H1 (cell line): Measurements from ENCODE around the gene IRF7. TPM values are rescaled to one million over a fixed set of nuclear protein-coding genes. Genes with fewer than 3 reads are reported as not detected.

Experiments
- CTCF ChIA-PET: fragments of 300-600 bp; sonication (Branson Sonifier 250); formaldehyde crosslinking; loops from one replicate; lab custom pipeline; 2021; ENCODE audit not compliant: partially characterized antibody; lab: Charles Lee
- POLR2A ChIA-PET: fragments of 300-600 bp; sonication (Branson Sonifier 250); formaldehyde crosslinking; loops from one replicate; lab custom pipeline; 2021; ENCODE audit warnings: inconsistent platforms; ENCODE audit not compliant: partially characterized antibody; lab: Charles Lee
- DNase-seq, 2 experiments: peaks; one replicate each; pipeline versions ENCODE4 v3.0.0 to v3.0.0-alpha.2; 2010 to 2022; ENCODE audit warnings: low spot score in 2 of 2, low read depth in 1 of 2, mixed read lengths in 1 of 2
- FAIRE-seq: peaks from 2 replicates; lab custom pipeline; 2011; peaks lifted over from hg19 to GRCh38; lab: Jason Lieb, UNC
- H2AFZ ChIP-seq: 2 replicates; pipeline ENCODE4 v1.8.1; 2012; ENCODE audit warnings: low read length, inconsistent platforms
- H2AK5ac ChIP-seq: 2 replicates; pipeline ENCODE4 v1.6.1; 2013; ENCODE audit warnings: low read depth, low read length
- H2BK120ac ChIP-seq: replicated peaks from 2 replicates; pipeline ENCODE3; 2013; ENCODE audit warnings: low read depth, low read length, inconsistent platforms
- H2BK12ac ChIP-seq: 2 replicates; pipeline ENCODE4 v1.6.1; 2013; ENCODE audit warnings: low read depth, low read length
- H2BK15ac ChIP-seq: 2 replicates; pipeline ENCODE4 v1.6.1; 2013; ENCODE audit warnings: low read length
- H2BK20ac ChIP-seq: 2 replicates; pipeline ENCODE4 v1.6.1; 2013; ENCODE audit warnings: low read length
- H2BK5ac ChIP-seq: 2 replicates; pipeline ENCODE4 v1.6.1; 2013; ENCODE audit warnings: low read depth, low read length
- H3K14ac ChIP-seq: 2 replicates; pipeline ENCODE4 v1.6.1; 2013; ENCODE audit warnings: inconsistent platforms; ENCODE audit not compliant: insufficient read length
- H3K18ac ChIP-seq: 2 replicates; pipeline ENCODE4 v1.6.1; 2013; ENCODE audit warnings: low read length; ENCODE audit errors: extremely low read depth
- H3K23ac ChIP-seq: 2 replicates; pipeline ENCODE4 v1.6.1; 2013; ENCODE audit warnings: inconsistent platforms; ENCODE audit not compliant: insufficient read length
- H3K23me2 ChIP-seq: 2 replicates; pipeline ENCODE4 v1.6.1; 2013; ENCODE audit warnings: low read depth, low read length
- H3K27ac ChIP-seq: 2 replicates; pipeline ENCODE4 v1.6.1; 2011; ENCODE audit warnings: low read depth, low read length, inconsistent platforms
- H3K27me3 ChIP-seq, 4 experiments: replicated peaks in 1 of 4; 1 replicate in 1 of 4; 2 replicates in 3 of 4; pipeline versions ENCODE4 v1.6.1 to v1.8.1; 2011 to 2013; ENCODE audit warnings: low read length in 3 of 4, mild to moderate bottlenecking in 3 of 4, inconsistent platforms in 2 of 4, mixed read lengths in 2 of 4, moderate library complexity in 1 of 4; ENCODE audit not compliant: control insufficient read depth in 3 of 4, insufficient read depth in 3 of 4; ENCODE audit errors: extremely low read depth in 1 of 4
- H3K36me3 ChIP-seq, 4 experiments: 2 replicates each; pipeline versions ENCODE4 v1.6.1 to v1.8.1; 2011 to 2013; ENCODE audit warnings: mild to moderate bottlenecking in 4 of 4, low read length in 3 of 4, moderate library complexity in 2 of 4, control low read depth in 1 of 4, inconsistent platforms in 1 of 4; ENCODE audit not compliant: insufficient read depth in 4 of 4, control insufficient read depth in 2 of 4
- H3K4ac ChIP-seq: replicated peaks from 2 replicates; pipeline ENCODE3; 2013; ENCODE audit warnings: low read length, low read depth, mixed read lengths, inconsistent platforms; ENCODE audit not compliant: insufficient read length
- H3K4me1 ChIP-seq, 4 experiments: replicated peaks in 1 of 4; 1 replicate in 1 of 4; 2 replicates in 3 of 4; pipeline versions ENCODE4 v1.6.1 to v1.8.1; 2011 to 2013; ENCODE audit warnings: low read length in 3 of 4, inconsistent platforms in 2 of 4, mixed read lengths in 1 of 4; ENCODE audit not compliant: insufficient read depth in 4 of 4, control insufficient read depth in 3 of 4
- H3K4me2 ChIP-seq, 2 experiments: 2 replicates each; pipeline versions ENCODE4 v1.6.1 to v1.8.1; 2011 to 2013; ENCODE audit warnings: low read depth in 2 of 2, low read length in 2 of 2, control low read depth in 1 of 2, inconsistent platforms in 1 of 2, mild to moderate bottlenecking in 1 of 2; ENCODE audit not compliant: insufficient read depth in 1 of 2
- H3K4me3 ChIP-seq, 4 experiments: fragments of 200-600, 300-600 bp in 1 of 4; sonication (generic), shearing (Covaris generic), sonication (Bioruptor Twin) in 1 of 4; 2 replicates each; pipeline versions ENCODE4 v1.5.1 to v1.8.1; 2011 to 2016; ENCODE audit warnings: low read length in 4 of 4, low read depth in 3 of 4, control low read depth in 2 of 4, inconsistent platforms in 2 of 4, mild to moderate bottlenecking in 2 of 4, mixed read lengths in 1 of 4, moderate library complexity in 1 of 4; ENCODE audit not compliant: insufficient read depth in 2 of 4; ENCODE audit errors: extremely low read depth in 1 of 4
- H3K56ac ChIP-seq: replicated peaks from 2 replicates; pipeline ENCODE3; 2013; ENCODE audit warnings: low read depth, mild to moderate bottlenecking, mixed read lengths, low read length, inconsistent platforms; ENCODE audit not compliant: insufficient read length
- H3K79me1 ChIP-seq: 2 replicates; pipeline ENCODE4 v1.6.1; 2013; ENCODE audit warnings: low read depth, low read length, control low read depth
- H3K79me2 ChIP-seq, 2 experiments: 2 replicates each; pipeline versions ENCODE4 v1.6.1 to v1.8.1; 2012 to 2013; ENCODE audit warnings: low read length in 2 of 2, mild to moderate bottlenecking in 2 of 2, inconsistent platforms in 1 of 2; ENCODE audit not compliant: insufficient read depth in 2 of 2, control insufficient read depth in 1 of 2
- H3K9ac ChIP-seq, 4 experiments: replicated peaks in 1 of 4; 1 replicate in 1 of 4; 2 replicates in 3 of 4; pipeline versions ENCODE4 v1.6.1 to v1.8.1; 2011 to 2013; ENCODE audit warnings: low read depth in 3 of 4, low read length in 3 of 4, control low read depth in 2 of 4, mild to moderate bottlenecking in 2 of 4, moderate library complexity in 2 of 4, inconsistent platforms in 1 of 4; ENCODE audit errors: extremely low read depth in 1 of 4
- H3K9me3 ChIP-seq, 2 experiments: 2 replicates each; pipeline versions ENCODE4 v1.6.1 to v1.8.1; 2012 to 2013; ENCODE audit warnings: mild to moderate bottlenecking in 2 of 2, moderate library complexity in 2 of 2, control low read depth in 1 of 2, inconsistent platforms in 1 of 2, low read depth in 1 of 2, low read length in 1 of 2, mixed read lengths in 1 of 2; ENCODE audit not compliant: insufficient read depth in 2 of 2
- H4K20me1 ChIP-seq, 2 experiments: replicated peaks in 1 of 2; 2 replicates each; pipeline versions ENCODE3 to v1.8.1; 2011 to 2013; ENCODE audit warnings: inconsistent platforms in 2 of 2, low read length in 2 of 2, mild to moderate bottlenecking in 1 of 2; ENCODE audit not compliant: insufficient read depth in 2 of 2, control insufficient read depth in 1 of 2
- H4K5ac ChIP-seq: 2 replicates; pipeline ENCODE4 v1.6.1; 2013; ENCODE audit warnings: low read length, low read depth, mixed read lengths, inconsistent platforms; ENCODE audit not compliant: insufficient read length
- H4K8ac ChIP-seq: 2 replicates; pipeline ENCODE4 v1.8.0; 2013; ENCODE audit warnings: mild to moderate bottlenecking, moderate library complexity, low read length, inconsistent platforms; ENCODE audit not compliant: insufficient read depth; ENCODE audit errors: extremely low read depth
- H4K91ac ChIP-seq: replicated peaks from 2 replicates; pipeline ENCODE3; 2013; ENCODE audit warnings: low read length, mixed read lengths, inconsistent platforms; ENCODE audit not compliant: insufficient read length
- CTCF ChIP-seq, 3 experiments: IDR thresholded peaks; 1 replicate in 2 of 3; 2 replicates in 1 of 3; pipeline versions ENCODE4 v1.5.1 to v1.6.1; 2011; ENCODE audit warnings: low read length in 3 of 3, mild to moderate bottlenecking in 3 of 3, inconsistent platforms in 2 of 3, low read depth in 1 of 3, moderate library complexity in 1 of 3; ENCODE audit not compliant: insufficient read depth in 1 of 3; ENCODE audit errors: control extremely low read depth in 1 of 3
- EGR1 ChIP-seq: IDR thresholded peaks from 2 replicates; pipeline ENCODE4 v1.6.1; 2011; ENCODE audit warnings: low read depth, low read length, borderline replicate concordance
- SRF ChIP-seq: IDR thresholded peaks from 2 replicates; pipeline ENCODE4 v1.6.1; 2011; ENCODE audit warnings: mild to moderate bottlenecking, low read depth, low read length, moderate library complexity
- WGBS, 2 experiments: shearing (Covaris generic) in 1 of 2; methylation state at CpG; one replicate each; pipeline versions ENCODE4 v1.1.6 to v1.1.7; 2013 to 2015; ENCODE audit warnings: low lambda C conversion rate in 2 of 2, mixed read lengths in 2 of 2, inconsistent platforms in 1 of 2, low coverage in 1 of 2, missing lambda C conversion rate in 1 of 2; ENCODE audit not compliant: insufficient replicate concordance in 2 of 2, insufficient coverage in 1 of 2, insufficient read length in 1 of 2; ENCODE audit errors: extremely low coverage in 1 of 2, missing lambda C conversion rate in 1 of 2; 5-methylcytosine and 5-hydroxymethylcytosine counted together
- polyA plus RNA-seq, 7 experiments: library from polyadenylated mRNA; depleted of rRNA in 3 of 7; stranded (reverse) in 5 of 7; unstranded in 2 of 7; fragments of >200 nt in 5 of 7; fragments of 200-250 nt in 2 of 7; gene quantifications; 1 replicate in 5 of 7; 2 replicates in 1 of 7; 4 replicates in 1 of 7; pipeline versions ENCODE4 v1.2.1 to v1.2.3, GENCODE V29; 2011 to 2013; ENCODE audit warnings: missing spikeins in 2 of 7, mixed read lengths in 2 of 7
- total RNA-seq: library from RNA; stranded (reverse); fragmentation: NEBNext Ultra II Directional; extraction: Animal tissue kit (Norgen Biotek cat#: 25700); gene quantifications from 2 replicates; pipeline ENCODE4 v1.2.1, GENCODE V29; 2021

IRF7 gene
- total and polyA plus RNA-seq, 2 of the 8 experiments (the other 6 are each of a cell fraction or from before 2014, with no cell fraction given): 9.1 to 9.6 TPM

DNA sequence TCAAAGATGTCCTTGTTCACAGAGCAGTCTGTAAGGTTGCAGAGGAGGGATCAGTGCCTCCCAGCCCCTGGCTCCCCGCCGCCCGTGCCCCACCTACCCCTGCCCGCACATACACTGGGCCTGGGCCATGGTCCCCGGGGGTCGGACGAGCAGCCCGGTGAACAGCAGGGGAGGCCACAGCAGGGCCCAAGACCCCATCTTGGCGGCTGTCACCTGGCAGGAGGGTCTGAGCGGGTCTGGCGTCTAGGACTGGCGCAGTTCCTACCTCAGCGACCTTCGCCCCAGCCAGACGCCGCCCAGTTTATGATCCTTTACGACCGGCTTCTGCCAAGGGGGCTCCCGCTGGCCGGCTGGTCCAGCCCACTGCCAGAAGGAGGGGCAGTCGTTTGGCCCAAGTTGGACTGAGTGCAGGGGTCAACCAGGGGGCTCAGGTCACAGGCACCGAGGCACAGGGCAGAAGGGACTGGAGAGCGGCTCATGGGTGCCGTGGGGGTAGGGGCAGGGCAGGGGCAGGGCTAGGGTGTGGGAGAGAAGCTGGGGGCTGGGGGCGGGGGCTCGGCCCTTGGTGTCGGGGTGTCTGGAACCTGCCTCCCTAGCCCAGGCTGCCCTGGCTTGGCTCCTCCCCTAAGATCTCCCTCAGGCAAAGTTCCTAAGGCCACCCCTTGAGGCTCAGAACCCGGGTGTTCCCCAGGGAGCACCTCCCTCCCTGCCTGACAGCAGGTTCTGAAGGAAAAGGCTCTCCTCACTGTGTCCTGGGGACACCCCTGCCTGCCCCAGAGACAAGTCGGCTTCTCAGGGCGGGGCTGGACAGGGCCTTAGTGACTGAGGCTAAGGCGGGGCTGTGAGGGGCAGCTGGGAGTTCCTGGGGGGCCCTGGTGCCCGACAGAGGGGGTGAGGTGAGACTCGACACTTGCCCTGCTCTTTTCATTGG is 9.2 kb upstream of the IRF7 start, which contains the start of gene CDHR5:
TSS of gene CDHR5 (minus strand) at position 251 of the 931 bp plus-strand sequence. CDS start at position 198, 53 bp downstream.
- no peaks in the 10 kb centered on the region; the same call in 1 of the 2 replicates for H3K23me2 ChIP-seq
- no peak within 1 kb of the TSS for H2BK20ac ChIP-seq
- peaks cover 3 to 14% (median 10%) of the 10 kb centered on the region in 4 experiments; a peak in 6 of 7 replicates for H3K27me3 ChIP-seq
- H2BK15ac ChIP-seq: no peak within 1 kb of the TSS
- POLR2A ChIA-PET: interaction anchor here (0.7 to 2.5 kb wide), 6 partner anchors 9 to 138 kb away, joined by 3 to 8 read pairs (median 6); partner anchors contain the start of genes DRD4 and IRF7
- CTCF ChIA-PET: no interaction called here
- no peak within 1 kb of the TSS for H3K18ac ChIP-seq
- no peak within 1 kb of the TSS for H2AFZ ChIP-seq
- no peak within 1 kb of the TSS for H2BK120ac ChIP-seq
- H4K8ac ChIP-seq: no peak within 1 kb of the TSS
- DNase-seq (no peak), FAIRE-seq (no peak)
- no peak within 1 kb of the TSS for H3K9ac ChIP-seq
- no peak within 1 kb of the TSS for H2AK5ac ChIP-seq
- peaks cover 0 to 10% of the 10 kb centered on the region in 2 experiments for H4K20me1 ChIP-seq
- H2BK5ac ChIP-seq: no peak within 1 kb of the TSS
- H3K36me3 ChIP-seq: no peaks in the 10 kb centered on the region
- peaks cover 0 to 6% (median under 1%) of the 10 kb centered on the region in 4 experiments; a peak in 2 of 7 replicates for H3K4me1 ChIP-seq
- H3K4ac ChIP-seq: no peak within 1 kb of the TSS
- H4K5ac ChIP-seq: no peak within 1 kb of the TSS
- WGBS, 2 experiments: 85% methylated on average over 24 of the region's 33 CpGs; no CpG with 5 or more reads in 1 of the 2 experiments
- no peaks in the 10 kb centered on the region for H3K9me3 ChIP-seq
- no peak within 1 kb of the TSS for H3K56ac ChIP-seq
- no peaks in the 10 kb centered on the region for H3K79me2 ChIP-seq
- TF ChIP-seq EGR1: no peak
- no peak for TF ChIP-seq CTCF (IDR thresholded peaks at IDR 0.05; ENCODE audit: control extremely low read depth in 1 of 3, insufficient read depth in 1 of 3, low read depth in 1 of 3, low read length in 3 of 3)
- TF ChIP-seq SRF: no peak
- H3K79me1 ChIP-seq: no peaks in the 10 kb centered on the region
- no peak within 1 kb of the TSS for H3K27ac ChIP-seq
- H3K4me3 ChIP-seq: no peak within 1 kb of the TSS
- no peak within 1 kb of the TSS for H3K4me2 ChIP-seq
- H3K23ac ChIP-seq: no peak within 1 kb of the TSS
- no peak within 1 kb of the TSS for H2BK12ac ChIP-seq
- no peak within 1 kb of the TSS for H4K91ac ChIP-seq
- H3K14ac ChIP-seq: no peak within 1 kb of the TSS
